GM12891 (cell line): ENCODE results near the gene OR4C11.

ENCODE experiments used
- POLR2A ChIP-seq: IDR thresholded peaks from 2 replicates; pipeline ENCODE4 v1.6.1; 2011; ENCODE audit warnings: low read depth, low read length, control low read depth
- POLR2AphosphoS5 ChIP-seq: IDR thresholded peaks from 2 replicates; pipeline ENCODE4 v1.6.1; 2011; ENCODE audit warnings: low read depth, low read length, control low read depth
- SPI1 ChIP-seq: IDR thresholded peaks from 2 replicates; pipeline ENCODE4 v1.6.1; 2011; ENCODE audit warnings: low read depth, low read length, control low read depth
- TAF1 ChIP-seq: IDR thresholded peaks from 2 replicates; pipeline ENCODE4 v1.6.1; 2011; ENCODE audit warnings: low read depth, low read length, control low read depth

DNA sequence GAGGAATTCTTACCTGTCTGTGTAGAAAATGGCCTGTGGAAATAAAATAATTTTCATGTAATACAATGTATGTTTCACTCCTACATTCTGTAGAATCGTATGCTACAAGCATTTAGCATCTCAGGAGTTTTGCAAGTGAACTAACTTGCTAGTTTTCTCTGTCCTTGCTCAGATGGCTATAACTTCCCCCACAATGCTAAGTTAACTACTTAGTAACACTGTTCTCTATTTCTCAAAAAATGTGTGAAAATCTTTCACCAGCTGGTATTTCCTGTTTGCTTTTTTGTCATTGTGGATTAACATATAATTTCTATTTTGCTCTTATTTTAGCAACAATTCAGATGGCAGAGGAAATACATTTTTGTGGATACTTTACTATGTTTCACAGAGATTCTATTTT is 45.1 kb upstream of the OR4C11 start:
- TF ChIP-seq TAF1: no peak
- no peak for TF ChIP-seq POLR2A
- no peak for TF ChIP-seq POLR2AphosphoS5
- TF ChIP-seq SPI1: no peak
